GM18502 (cell line): ENCODE data around the gene CWF19L2.
"Not testable (repeated sequence)": the region's sequence is repeated elsewhere in the genome, so short reads cannot be mapped to it uniquely, and the experiment has no call there.

Experiments
- ATAC-seq: cut with Tn5 transposase; IDR thresholded peaks from one replicate; pipeline ENCODE4 v1.9.1; 2021; ENCODE audit warnings: mild to moderate bottlenecking; ENCODE audit not compliant: unreplicated experiment, poor library complexity

CWF19L2 gene

DNA sequence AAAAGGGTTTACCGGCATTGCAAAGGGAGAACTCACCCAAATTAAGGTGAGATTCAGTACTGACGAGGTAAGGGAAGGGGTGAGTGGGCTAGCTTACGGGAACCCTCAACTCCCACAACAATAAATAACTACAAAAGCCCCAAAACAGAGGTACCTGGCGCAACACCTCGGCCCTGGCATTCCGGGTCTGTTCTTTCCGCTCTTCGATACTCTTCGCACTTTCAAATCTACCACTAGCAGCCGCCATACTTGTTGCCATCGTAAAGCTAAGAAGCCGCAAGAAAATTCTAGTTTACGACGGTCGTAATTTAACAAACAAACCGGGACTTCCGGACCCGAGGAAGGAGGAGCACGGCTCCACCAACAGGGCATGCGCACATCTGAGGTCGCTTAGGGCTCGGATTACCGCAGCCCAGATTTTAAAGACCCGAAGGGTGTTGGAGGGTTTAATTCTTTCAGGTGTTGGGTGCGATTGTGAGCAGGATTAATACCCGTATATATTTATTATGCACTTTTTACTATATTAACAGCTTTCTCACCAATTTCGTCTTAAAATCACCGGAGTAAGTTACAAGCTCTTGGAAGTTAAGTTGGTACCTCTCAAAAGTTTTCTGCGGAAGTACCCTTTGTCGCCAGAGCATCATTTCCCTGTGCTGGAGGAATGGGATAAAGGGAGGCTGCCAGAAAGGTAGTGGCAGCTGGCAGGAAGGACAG, at the start of gene CWF19L2:
CWF19L2 (minus strand) TSS at position 268 of the 714 bp plus-strand sequence; CDS start at position 259, 9 bp downstream.
- ATAC-seq: peak; percentile 97

DNA sequence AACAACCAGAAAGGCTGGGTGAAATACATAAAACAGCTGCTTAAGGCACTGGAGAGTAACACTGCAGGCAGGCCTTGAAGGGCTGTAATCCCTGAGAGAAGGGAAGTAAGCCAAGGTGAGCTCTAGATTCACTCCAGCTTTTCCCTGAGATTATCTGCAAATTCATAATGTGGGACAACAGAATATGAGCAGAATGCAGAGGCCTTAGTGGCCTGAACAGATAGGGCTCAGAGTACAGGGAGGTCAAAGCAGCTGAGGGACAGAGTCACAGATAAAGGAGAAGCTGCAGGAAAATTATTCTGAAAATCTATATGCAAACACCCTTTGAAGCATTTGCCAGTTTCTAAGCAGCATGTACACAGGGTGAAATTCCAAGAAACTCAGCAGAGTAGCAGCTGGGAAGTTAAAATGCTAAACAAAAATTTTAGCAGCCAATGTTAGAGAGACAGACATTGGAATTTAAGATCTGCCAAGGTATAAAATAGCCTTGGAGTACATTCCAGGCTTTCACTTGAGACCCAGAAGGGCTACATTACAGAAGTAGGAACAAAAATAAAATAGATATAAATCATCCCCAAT, 48.1 kb upstream of the CWF19L2 start:
- no peak for ATAC-seq

DNA sequence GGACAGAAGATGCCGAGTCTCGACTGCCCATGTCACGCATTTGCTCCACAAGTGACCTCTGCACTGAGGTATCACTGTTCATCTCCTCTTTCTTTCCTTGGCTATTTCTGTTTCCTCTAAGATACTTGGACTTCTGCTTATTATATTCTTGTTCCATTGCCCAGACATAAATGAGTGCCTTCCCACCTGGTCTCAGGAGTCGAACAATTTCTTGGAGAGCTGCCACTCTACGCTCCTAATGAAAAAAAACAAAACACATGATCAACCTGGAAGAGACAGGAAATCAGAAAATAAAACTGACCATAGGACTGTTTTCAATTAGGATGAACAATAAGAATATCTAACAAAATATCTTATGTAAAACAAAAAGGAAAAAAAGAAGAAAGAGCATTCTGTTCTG, 47.4 kb upstream of the CWF19L2 start:
- no peak for ATAC-seq

DNA sequence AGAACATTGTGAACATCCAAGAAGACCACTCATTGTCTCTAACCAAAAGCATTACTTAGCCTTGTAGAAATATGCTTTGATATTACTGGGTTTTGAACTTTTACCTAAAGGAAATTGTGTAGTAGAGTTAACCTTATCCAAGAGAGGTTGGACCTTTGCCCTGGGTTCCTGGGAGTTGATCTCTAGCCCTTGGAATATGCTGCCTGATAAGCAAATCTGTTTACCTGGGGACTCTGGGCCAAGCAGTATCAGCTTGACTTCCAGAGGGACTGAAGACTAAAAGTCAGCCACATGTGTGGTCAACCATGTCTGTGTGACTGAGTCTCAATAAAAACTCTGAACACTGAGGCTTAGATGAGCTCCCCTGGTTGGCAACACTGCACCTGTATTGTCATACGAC, 44.1 kb upstream of the CWF19L2 start:
- no peak for ATAC-seq

DNA sequence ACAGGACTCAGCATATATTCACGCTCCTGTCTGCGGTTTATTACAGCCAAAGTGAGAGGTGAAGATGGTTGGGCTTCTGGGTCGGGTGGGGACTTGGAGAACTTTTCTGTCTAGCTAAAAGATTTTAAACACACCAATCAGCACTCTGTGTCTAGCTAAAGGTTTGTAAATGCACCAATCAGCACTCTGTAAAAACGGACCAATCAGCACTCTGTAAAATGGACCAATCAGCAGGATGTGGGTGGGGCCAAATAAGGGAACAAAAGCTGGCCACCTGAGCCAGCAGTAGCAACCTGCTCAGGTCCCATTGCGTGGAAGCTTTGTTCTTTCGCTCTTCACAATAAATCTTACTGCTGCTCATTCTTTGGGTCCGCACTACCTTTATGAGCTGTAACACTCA, 39.7 kb upstream of the CWF19L2 start:
- not testable (repeated sequence) for ATAC-seq

DNA sequence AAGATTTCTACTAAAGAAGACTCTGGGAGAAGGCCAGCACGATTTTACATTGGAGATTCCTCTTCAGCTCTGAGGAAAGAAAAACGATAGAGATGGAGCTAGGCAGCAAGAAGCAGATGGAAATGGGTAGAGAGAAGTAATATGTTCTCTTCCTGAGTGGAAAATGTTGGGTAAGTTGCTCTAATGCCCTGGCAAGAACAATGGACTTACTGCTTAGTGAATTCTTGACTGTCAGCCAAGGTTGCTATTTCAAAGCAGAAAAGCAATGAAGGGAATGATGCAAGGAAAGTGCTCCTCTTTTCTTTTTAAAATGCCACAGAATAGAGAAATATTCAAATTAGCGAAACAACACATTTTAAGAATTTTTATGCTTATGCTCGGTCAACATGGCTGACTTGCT, 38.4 kb upstream of the CWF19L2 start:
- ATAC-seq: no peak

DNA sequence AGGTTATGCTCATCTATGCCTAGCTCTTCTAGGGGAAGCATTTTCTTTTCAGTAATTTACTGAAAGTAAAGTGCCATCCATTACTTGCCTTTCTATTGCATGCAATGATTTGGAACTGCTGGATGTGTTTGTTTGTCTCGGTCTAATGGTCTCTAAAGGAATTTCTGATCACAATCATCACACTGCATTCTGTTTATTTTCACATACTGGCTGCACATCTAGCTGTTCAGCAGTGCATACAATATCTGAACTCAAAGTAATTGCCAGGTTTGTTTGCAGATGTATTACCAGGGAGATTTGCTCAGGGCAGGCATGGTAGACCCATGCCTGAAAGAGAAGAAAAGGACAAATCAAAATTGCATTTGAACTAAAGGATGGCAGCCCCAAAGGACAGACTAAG, 36.4 kb upstream of the CWF19L2 start:
- no peak for ATAC-seq

DNA sequence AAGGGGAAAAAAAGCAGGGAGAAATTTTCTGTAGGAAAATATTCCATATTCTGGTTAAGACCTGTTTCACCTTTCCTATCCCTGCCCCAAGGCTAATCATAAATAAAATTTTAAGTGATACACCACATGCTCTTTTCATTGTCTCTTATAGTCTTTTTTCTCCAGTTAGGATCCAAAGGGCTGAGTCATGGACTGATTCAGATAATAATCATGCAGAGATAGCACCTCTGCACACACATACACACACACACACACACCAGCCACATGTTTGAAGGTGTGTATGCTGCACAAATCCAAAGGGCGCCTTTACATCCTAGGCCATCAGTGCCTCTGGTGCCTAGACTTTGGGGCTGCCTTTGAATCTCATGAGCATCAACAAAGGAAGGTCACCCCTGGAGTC, 35.5 kb upstream of the CWF19L2 start:
- no peak for ATAC-seq

DNA sequence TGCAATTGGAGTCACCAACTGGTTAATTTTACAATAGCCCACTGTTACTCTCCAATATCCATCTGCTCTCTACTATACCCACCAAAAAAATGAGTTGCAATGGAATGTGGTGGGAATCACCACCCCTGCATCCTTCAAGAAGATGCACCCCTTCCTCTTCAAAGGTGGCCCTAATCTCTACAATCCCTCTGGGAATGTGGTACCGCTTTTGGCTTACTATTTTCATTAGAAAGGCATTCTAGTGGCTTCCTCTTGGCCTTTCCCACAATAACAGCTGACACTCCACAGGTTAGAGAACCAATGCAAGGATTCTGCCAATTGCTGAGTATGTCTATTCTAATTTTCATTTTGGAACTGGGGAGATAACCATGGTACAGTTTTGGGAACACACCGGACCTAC, 33.2 kb upstream of the CWF19L2 start:
- no peak for ATAC-seq

DNA sequence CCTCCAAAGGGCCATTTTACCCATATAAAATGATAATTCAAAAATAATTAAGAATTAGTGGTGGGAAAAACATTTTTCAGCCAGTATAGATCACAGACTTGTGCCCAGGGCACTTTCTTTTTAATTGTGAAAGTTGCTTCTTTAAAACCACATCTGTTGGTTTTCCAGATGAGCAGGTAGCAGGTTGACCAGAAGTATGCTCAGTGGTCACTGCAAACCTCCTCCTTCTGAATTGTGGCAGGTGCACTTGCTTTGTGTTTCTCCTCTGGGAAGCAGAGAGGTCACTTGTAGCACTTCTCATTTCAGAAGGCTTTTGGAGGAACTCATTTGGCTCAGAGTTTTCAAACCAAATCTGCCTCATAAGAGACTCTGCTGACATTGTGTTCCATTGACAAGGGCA, 24.6 kb upstream of the CWF19L2 start:
- no peak for ATAC-seq

DNA sequence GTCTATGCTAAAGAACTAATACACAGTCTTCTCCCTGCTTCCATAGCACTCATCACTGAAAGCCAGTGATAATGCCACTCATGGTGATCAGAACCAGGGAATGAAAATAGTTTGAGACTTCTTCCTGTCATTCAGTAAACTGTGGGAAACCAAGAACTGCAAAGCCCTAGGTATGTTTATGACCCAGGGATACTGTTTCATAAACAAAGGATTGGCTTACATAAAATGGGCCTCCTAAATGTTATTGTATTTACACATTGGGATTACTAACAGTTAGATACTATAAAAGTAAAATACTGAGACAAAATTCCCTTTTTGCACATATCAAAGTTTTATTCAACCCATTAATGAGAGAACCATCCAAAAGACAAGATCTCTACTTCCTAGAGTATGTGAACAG, 21.3 kb upstream of the CWF19L2 start:
- no peak for ATAC-seq

DNA sequence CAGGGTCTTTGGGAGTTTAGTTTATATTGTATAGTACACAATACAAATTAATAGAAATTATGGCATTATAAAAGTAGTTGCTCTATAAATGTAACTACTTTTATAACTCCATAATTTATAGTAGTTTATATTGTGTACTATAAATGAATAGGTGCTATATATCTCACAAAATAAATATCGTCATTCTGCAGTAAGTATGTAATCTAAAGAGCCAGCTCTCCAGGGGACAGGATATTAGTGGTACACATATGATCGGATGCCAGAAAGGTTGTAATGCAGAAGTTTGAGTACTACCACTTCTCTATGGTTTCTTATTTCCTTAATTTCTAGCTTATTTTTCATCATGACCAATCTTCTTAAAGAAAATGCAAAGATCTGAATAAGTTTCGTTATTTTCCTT, 20.2 kb upstream of the CWF19L2 start:
- no peak for ATAC-seq

DNA sequence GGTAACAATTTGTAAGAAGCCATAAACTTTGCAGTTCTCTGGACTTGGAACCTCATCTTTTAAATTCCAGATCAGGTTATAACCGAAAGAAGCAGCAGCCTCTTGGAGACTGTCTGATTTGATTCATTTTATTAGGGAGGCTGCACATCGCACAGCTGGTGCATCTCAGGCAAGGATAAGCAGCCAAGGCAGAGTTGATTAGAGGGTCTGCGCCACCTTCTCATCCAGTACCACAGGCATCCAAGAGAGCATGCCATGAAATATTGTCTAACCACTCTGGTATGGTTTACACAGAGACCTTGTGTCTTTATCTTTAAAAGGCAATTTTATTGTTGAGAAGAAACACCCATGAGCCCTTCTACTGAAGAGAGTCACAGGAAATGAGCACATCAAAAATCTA, 16.2 kb upstream of the CWF19L2 start:
- ATAC-seq: no peak

DNA sequence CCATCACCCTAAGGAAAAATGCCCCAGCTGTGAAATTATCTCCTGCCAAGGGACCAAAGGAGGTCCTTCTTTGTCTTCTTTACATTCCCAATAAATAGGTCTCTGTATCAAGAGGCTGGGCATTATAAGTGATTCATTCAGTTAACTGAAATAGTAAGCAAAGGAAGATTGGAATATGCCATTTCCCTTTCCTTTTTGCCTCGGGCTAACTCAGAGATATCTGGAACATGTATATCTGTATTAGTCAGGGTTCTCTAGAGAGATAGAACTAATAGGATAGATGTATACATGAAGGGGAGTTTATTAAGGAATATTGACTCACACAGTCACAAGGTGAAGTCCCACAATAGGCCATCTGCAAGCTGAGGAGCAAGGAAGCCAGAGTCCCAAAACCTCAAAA, 15.3 kb upstream of the CWF19L2 start:
- no peak for ATAC-seq

DNA sequence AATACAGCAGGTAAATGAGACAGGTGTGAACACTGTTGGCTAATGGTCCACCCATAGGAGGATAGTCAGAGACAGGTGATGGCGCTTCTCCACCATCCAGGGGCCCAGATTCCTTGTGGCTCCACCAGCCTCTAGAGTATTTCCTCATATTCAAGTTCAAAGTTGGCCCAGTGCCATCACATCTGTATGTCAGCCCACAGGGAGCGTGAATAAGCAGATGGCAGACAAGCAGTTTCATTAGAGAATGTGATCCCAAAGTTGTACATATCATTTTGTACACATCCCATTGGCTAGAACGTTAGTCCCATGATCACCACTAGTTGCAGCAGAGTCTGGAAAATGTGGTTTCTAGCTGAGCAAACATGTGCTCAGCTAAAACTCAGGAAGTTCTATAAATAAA, 11.0 kb upstream of the CWF19L2 start:
- ATAC-seq: no peak

DNA sequence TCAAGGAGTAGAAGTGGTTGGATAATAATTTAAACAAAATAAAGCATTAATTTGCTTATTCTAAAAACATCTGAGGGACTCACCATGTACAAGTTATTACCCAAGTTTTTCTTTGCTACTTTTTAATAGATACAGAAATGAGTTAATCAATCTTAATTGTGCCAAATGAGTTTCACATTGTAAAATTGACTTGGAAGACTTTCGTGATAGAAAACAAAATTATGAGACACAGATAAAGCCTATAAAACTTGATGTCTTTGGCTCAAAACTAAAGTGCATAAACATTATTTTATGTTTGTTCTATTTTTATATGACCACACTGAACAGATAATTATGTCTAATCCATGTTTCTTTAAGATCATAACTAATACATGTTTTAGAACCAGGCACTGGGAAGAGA, 10.1 kb upstream of the CWF19L2 start:
- no peak for ATAC-seq

DNA sequence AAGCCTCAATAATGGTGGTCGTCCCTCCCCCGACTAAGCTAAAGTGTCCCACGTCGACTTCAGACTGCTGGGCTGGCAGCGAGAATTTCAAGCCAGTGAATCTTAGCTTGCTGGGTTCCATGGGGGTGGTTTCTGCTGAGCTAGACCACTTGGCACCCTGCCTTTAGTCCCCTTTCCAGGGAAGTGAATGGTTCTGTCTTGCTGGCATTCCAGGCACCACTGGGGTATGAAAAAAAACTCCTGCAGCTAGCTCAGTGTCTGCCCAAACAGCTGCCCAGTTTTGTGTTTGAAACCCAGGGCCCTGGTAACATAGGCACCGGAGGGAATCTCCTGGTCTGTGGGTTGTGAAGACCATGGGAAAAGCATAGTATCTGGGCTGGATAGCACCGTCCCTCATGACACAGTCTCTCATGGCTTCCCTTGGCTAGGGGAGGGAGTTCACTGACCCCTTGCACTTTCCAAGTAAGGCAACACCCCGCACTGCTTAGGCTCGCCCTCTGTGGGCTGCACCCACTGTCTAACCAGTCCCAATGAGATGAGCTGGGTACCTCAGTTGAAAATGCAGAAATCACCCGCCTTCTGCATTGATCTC, 8.7 kb upstream of the CWF19L2 start:
- ATAC-seq: not testable (repeated sequence)

DNA sequence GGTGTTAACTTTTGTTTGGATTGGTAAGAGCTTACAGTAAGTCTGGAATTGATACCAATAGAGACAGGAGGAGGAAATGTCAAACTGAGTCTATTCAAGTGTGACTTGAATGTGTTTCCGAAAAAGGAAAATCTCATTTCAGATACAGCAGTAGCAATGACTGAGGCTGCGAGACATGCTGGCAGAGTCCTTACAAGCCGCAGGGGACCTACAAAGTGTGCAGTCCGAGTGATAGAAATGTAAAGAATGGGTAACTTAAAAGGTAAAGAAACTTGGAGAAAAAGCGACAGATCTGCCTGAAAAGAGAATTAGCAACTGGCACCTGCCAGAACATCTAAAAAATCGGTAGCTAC, 444 bp downstream of the CWF19L2 start:
- peak; percentile 48 for ATAC-seq

DNA sequence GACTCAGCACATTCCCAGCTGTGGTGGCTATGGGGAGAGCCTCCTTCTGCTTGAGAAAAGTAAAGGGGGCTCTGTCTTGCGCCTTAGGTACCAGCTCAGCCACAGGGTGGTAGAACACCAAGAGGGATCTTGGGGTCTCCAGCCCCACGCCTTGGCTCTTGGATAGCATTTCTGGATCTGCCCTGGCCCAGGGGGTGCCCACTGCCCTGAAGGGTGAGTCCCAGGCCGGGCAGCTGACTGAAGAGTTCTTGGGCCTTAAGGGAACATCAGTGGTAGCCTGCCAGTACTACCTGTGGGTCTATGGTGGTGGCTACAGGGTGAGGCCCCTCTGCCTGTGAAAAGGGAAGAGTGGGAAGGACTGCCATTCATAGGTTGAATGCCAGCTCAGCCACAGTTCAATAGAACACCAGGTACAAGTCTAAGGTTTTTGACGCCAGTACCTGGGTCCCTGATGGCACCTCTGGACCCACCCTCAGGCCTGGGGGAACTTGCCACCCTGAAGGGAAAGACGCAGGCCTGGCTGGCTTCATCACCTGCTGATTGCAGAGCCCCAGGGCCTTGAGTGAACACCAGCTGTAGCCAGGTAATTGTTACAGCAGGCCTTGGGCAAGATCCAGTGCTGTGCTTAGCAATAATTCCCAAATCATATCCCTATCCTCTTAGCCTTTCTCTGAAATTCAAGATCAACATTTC, 3.9 kb downstream of the CWF19L2 start:
- no peak for ATAC-seq

DNA sequence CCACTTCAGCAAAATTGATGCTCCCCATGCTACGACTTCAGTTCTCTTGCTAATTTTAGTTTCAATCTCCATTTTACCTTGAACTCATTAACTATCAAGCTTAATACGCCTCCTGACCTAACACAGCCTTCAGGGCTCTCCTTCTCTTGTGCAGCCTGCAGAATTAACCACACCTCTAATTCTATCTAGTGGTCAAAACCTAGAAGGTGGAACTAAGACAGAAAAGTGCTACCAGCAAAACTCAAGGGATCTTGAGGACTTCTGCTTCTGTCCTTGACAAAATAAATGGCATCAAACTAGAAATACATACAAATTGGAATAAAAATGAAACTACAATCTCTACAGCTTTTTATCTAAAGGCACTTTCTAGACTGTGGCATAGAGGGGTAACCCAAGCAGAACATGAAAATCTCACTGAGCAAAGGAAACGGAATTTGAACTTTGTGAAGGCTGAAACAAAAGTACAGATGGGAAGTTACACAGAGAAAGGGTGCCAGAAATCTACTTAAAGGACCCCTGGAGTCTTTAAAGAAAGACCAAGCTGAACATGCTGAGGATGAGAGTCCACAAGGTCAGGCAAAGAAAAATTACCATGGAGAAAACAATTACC, 10.7 kb downstream of the CWF19L2 start:
- no peak for ATAC-seq

DNA sequence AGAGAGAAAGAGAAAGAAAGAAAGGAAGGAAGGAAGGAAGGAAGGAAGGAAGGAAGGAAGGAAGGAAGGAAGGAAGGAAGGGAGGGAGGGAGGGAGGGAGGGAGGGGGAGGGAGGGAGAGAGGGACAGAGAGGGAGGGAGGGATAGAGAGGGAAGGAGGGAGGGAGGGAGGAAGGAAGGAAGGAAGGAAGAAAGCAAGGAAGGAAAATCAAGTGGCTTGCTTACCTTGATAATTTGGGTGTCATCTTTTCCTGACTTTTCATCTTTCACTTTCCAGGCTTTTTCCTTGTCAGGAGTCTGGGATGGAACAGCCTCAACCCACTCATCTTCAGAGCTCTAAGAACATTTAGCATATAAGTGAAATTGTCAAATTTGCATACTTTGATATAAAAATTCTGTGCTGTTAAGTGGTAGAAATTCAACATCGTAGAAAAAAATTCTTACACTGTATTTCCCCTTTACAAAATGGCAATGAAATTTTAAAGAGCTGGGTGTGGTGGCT, 14.9 kb downstream of the CWF19L2 start:
- no peak for ATAC-seq
